NCI-H1105 treated with DMSO at 0.1 percent for 48 hours (cell line): Measurements from ENCODE around the gene TIMM23B.
A peak's percentile ranks its signal among the peaks of the same experiment; 100 is the strongest.
"Not testable (repeated sequence)": the region's sequence is repeated elsewhere in the genome, so short reads cannot be mapped to it uniquely, and the experiment has no call there.

Experiments used
- DNase-seq: peaks from one replicate; lab custom pipeline; 2025; lab: John Stamatoyannopoulos, UW

TIMM23B gene, protein sequence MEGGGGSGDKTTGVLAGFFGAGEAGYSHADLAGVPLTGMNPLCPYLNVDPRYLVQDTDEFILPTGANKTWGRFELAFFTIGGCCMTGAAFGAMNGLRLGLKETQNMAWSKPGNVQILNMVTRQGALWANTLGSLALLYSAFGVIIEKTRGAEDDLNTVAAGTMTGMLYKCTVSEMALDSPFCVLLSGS

DNA sequence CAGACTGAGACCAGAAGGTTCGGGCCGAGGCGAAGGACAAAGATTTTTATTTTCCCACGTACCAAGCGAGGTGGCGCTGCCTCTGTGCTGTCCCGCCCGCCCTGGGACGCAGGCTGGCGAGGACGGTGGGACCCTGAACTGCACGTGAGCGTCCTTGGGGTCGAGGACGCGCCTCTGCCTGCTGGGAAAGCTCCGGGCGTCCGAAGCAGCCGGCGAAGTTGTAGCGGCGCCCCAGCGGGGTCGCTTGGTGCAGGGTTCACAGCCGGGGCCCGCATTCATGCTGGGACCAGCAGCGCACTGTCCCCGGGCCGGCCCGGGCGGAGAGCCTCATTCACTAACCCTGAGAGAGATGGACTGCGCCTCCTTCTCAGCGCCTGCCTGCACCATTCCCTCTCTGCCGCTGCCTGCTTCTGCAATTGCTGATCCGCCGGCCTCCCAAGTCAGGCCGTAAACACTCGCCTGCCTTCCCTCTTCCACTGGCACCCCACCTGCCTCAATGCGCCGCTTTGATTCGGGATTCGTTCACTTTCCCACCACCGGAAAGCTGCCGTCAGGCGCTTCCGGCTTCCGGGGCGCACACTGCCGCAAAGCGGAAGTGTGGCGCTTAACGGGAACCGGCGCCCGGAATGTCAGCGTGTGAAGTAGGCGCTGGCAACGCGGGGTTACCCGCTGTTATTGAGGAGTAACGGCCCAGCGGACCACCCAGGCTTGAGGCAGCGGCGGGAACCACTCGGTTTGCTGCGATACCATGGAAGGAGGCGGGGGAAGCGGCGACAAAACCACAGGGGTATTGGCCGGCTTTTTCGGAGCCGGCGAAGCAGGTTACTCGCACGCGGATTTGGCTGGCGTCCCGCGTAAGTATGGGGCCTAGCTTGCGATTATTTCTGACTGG, at the start of gene TIMM23B, which contains the start of gene PARG:
Gene TIMM23B (plus strand): TSS at position 607 of the 892 bp plus-strand sequence. CDS start 142 bp downstream, at position 749.
Gene PARG (minus strand): TSS at position 581 of the 892 bp plus-strand sequence. CDS start 302 bp downstream, at position 279.
- peak; percentile 8 for DNase-seq

DNA sequence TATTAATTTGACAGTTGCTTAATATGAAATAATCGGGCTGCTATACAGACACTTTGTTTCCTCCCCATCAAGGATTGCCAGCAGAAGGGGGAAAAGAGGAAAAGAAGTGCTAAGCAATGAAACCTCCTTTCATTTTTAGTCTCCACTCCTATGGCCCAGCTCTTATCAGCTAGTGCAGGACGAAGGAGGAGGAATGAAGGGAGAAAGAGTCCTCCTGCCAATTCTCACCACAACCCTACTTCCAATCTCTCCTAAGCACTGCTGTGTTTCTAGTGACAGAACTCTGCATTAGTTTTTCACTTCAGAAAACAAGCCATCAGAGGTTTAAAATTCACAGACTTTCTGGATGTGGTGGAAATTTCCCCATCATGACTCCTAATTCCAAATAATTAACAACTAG, 41.9 kb upstream of the TIMM23B start:
- DNase-seq = not testable (repeated sequence)

DNA sequence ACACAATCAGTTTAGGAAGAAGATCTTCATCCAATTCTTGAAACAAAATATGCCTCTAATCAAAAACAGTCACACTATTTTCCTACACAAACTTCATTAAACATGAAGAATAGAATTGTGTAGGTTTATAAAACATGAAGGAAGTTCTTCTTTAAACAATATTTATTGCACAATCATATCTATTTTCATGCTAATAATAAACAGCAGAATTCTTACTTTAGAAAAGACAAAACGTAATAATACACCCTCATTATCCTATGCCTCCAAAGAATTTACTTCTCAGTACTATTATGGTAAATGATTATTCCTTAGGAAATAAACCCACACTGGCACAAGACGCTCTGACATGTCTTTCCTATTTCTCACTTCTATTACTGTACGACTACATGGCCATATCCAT, 41.4 kb upstream of the TIMM23B start:
- not testable (repeated sequence) for DNase-seq

DNA sequence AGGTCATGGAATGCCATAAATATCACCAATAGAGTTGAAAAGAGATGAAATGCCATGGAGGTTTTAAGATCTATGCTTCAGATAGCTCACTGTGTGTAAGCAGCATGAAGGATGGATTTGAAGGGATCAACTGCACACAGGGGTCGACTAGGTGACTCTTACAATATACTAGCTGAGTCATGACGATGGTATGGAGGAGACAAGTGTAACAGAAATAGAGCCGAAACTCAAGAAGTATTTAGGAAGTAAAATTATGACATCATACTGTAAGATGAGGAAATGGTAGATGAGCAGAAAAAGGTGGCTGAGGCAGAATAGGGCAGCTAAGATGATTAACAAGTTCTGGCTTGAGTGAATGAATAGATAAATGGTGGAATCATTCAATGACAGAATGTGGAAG, 38.0 kb upstream of the TIMM23B start:
- not testable (repeated sequence) for DNase-seq

DNA sequence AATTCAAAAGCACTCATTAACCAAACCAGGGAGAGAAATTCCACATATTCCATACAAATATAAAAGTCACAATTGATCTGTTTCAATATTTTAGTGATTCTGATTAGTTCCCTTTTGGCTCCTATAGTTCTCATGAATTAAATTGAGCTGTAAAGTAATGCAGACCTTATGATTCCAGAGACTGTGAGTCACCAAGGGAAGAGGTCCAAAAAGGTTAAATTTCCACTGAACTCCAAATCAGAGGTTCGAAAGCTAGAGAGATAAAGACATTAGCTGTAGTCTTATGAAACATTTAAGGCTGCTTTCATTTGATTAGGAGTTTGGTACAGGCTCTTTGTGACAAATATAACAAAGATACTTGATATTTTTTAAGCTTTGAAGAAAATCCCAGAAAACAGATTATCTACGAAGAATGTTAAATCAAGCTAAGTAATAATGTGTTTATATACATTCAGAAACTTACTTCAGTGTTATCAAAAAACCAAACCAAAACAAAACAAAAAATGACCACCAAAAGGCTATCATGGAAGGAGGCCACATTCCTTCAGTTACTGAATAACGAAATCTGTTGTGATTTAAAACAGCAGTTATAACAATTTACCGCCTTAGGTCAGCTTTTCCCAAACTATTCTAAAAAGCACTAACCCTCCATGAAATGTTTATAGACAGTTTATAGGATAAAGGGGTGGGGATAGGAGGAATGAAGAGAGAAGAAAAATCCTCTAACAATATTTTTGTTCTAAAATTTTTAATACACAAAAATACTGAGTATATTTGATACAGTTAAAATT, 33.4 kb upstream of the TIMM23B start:
- DNase-seq = not testable (repeated sequence)

DNA sequence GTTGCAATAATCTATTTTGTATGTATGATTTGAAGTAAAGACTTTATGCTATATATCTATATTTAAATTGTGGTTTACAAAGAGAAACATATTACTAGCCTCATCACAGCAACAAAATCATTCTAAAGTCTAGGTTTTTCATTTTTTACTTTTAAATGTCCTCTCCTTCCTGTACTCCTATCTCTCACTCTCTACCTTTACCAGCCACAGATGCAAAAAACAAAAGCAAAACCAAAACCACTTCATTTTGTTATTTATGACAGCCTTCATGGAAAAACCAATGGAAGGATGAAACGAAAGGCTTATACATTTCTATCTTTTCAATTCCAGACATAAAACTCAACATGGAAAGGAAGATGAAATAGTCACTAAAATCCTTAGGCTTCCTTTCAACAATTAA, 31.6 kb upstream of the TIMM23B start:
- not testable (repeated sequence) for DNase-seq

DNA sequence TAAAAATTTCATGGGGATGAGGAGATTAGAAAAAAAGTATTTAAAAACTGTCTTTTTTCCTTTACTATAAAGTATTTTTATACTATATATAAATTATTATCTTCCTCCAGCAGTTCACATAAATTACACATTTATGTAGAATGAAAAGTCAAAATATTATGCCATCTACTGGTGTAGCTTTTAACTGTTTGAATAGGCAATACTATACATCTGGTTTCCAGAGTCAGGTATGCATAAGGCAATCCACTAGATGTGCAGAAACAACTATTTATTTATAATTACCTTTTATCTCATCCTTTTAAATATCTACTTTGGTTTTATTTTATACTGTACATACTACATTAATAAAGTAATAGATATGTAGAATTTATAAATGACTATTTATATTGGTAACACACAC, 25.4 kb upstream of the TIMM23B start:
- DNase-seq = not testable (repeated sequence)

DNA sequence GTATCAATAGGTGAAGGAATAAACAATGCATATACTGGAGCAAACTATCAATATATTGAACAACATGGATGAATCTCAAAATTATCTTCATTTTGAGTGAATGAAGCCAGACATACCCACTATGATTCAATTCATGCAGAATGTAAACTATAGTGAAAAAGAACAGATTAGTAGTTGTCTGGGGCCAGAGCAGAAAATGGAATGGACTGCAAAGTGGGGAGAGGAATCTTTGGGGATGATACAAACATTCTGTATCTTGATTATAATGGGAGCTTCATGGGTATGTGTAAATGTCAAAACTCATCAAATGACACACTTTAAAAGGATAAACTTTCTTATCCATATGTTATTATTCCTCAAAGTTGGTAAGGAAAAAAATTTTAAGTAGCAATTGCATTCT, 23.9 kb upstream of the TIMM23B start:
- DNase-seq = not testable (repeated sequence)

DNA sequence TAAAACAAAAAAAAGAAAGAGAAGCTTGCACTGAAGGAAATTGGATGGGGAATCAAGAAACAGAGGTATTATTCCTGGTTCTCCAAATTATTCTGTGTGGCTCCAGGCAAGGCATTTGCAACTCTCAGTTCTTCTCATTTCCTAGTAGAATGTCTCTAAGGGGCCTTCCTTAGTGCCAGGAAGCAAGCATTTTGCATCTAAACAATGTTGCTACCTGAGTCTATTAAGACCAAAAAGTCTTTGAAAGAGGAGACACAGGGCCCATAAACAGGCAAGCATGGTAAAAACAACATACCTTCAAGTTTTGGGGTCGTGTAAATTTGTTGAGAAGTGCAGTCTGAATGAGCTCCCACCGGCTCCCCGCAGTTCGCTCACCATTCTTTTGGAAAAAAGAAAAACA, 19.8 kb upstream of the TIMM23B start:
- not testable (repeated sequence) for DNase-seq

DNA sequence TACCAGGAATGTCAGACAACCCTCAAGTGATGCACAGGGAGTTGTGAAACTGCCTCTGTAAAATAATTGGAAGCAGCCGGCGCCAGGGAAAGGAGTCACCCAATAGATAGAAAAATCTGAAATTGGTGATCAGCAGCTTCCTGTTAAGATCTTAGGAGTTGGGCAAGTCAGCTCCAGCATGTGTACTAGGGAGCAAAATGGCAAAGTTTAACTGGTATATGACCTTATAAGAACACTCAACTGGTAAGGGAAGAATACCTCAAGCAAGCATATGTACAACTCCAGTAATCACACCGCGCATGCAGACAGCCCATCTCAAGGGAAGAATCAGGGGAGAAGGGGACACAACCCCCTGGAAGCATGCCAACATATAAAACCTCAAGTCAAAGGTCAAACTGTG, 18.3 kb upstream of the TIMM23B start:
- DNase-seq = not testable (repeated sequence)

DNA sequence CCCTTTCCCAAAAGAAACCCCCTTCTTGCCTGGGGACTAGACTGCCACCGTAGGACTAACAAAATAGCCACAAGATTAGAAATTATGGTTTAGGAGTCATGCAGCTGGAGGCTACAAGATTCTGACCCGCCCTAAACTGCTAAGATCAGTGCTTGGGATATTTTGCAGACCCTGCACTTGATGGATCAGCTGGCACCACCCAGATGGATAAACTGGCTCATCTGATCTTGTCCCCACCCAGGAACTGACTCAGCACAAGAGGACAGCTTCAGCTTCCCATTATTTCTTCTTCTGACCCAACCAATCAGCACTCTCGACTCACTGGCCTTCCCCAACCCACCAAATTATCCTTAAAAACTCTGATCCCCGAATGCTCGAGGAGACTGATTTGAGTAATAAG, 10.6 kb upstream of the TIMM23B start:
- DNase-seq = not testable (repeated sequence)

DNA sequence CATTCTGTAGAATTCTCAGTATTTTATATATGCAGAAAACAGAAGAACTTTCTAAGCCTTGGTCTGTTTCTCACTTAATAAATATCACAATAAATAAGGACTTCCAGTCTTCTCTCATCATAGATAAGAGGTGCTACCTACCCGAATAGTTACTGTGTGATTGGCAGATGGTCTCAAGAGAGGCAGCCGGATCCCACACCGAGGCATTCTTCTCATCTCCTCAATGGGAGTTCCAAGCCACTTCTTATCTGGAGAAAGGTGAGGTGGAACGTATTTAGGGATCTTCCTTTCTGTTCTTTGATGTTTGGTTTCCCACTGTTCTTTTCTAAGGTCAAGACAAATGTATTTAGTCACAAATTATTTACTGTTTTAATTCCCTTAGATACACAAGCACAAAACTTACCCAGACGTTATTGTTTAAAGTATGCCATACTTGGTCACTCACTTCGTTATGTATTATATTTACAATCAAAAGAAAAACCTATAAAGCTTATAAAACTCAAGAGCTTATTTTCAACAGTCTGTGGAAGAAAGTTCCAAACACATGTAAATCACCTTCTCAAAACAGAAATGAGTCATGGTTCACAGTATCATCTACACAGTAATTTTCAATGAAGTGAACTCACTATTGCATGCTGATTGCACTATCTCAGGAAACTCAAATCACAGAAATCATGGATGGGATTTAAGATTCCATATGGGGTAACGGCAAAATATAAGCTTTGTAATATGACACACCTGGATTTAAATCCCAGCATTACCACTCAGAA, 9.7 kb upstream of the TIMM23B start:
- not testable (repeated sequence) for DNase-seq

DNA sequence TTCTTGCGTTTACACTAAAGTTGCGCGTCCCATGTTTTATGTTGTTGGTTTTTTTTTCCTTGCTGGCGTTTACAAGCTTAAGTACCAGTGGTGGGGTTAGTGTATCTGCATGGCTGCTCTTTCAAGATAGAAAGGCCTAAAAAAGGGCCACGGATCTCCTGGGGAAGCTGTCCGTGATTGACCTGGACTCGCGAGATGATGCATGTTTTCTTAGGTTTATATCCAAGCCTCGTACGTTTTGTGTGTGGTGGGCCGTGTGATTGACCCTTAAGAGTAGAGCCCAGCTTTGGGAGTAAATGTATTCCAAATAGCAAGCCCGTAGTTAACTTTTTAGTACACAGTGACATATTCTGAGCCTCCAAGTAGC, 469 bp downstream of the TIMM23B start:
- not testable (repeated sequence) for DNase-seq

DNA sequence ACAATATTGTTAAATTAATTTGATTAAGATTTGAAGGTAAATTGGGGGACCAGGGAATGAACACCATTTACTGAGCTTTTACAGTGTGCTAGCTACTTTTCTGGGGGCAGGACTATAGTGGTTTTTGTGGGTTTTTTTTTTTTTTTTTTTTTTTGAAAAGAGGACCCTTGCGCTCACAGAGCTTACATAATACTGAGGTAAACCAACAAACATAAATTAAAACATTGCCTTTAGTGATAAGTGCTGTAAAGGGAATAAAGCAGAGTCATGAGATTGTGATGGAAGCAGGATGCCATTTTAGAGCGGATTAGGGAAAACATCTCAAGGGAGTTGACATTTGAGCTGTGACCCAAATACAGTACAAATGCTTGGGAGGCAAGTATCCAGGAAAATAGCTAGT, 1.8 kb downstream of the TIMM23B start:
- DNase-seq = not testable (repeated sequence)

DNA sequence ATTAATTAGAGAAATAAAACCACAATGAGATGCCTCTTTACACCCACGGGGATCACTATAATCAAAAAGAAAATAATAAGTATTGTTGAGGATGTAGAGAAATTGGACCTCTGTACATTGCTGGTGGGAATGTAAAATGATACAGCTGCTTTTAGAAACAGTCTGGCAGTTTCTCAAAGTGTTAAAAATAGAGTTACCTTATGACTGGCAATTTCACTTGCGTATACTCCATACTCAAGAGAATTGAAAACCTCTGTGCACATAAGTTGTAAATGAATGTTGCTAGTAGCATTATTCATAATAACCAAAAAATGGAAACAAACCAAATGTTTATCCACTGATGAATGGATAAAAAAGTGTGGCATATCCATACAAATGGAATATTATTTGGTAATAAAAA, 6.3 kb downstream of the TIMM23B start:
- DNase-seq = not testable (repeated sequence)

DNA sequence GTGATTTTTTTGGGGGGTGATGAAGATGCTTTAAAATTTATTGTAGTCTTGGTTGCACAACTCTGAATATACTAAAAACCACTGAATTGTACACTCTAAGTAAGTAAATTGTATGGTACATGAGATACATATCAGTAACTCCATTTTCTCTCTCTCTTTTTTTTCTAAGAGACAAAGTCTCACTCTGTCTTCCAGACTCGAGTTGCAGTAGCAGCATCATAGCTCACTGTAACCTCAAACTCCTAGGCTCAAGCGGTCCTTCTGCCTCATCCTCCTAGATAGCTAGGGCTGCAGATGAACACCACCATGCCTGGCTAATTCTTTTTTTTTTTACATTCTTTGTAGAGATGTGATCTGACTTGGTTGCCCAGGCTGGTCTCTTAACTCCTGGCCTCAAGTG, 6.9 kb downstream of the TIMM23B start:
- not testable (repeated sequence) for DNase-seq

DNA sequence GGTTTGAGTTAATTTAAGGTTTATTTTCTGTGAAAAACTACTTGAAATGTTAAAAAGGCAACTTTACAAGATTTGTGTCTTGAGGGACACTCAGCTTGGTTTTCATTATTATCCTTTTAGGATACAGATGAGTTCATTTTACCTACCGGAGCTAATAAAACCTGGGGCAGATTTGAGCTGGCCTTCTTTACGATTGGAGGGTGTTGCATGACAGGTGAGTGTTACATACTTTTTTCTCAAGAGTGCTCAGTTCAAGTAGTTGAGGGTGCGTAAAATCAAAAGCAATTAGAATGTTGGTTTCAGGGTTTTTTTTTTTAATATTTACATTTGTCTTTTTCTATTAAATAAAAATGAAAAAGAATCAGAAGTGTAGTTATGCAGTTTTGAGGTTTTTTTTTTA, 10.2 kb downstream of the TIMM23B start:
- not testable (repeated sequence) for DNase-seq

DNA sequence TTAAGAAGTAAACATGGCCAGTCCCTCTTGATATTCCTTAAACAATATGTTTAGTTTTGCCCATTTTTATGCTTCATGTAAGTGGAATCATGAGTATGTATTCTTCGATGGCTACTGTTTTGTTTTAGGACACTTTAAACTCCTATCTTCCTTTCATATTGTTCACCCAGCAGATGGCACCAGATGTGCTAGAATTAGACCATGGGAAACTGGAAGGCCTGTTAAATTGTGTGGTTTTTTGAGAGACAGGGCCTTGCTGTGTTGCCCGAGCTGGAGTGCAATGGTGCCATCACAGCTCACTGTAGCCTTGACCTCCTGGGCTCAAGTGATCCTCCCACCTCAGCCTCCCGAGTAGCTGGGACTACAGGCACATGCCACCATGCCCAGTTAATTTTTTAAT, 11.3 kb downstream of the TIMM23B start:
- not testable (repeated sequence) for DNase-seq

DNA sequence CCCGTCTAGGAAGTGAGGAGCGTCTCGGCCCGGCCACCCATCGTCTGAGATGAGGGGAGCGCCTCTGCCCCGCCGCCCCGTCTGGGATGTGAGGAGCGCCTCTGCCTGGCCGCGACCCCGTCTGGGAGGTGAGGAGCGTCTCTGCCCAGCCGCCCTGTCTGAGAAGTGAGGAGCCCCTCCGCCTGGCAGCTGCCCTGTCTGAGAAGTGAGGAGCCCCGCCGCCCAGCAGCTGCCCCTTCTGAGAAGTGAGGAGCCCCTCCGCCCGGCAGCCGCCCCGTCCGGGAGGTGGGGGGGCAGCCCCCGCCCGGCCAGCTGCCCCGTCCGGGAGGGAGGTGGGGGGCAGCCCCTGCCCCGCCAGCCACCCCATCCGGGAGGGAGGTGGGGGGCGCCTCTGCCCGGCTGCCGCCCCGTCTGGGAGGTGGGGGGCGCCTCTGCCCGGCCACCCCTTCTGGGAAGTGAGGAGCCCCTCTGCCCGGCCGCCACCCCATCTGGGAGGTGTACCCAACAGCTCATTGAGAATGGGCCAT, 28.5 kb downstream of the TIMM23B start:
- not testable (repeated sequence) for DNase-seq

DNA sequence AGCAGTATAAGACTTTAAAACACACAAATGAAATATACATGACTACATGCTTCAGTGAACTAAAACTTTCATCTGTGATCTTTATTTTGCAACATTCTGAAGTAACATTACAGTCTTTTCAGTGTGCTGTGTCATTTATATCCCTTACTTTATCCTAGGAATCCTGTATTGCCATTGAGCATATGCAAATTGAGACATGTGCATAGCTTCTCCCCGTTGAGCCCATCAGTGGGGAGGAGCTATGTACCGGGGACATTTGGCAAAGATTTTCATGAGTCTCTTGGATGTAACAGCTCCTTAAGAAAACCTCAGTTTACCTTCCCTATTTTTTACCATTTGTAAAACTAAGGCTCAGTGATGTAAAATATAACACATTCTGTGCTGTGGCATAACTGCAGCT, 29.6 kb downstream of the TIMM23B start:
- not testable (repeated sequence) for DNase-seq

DNA sequence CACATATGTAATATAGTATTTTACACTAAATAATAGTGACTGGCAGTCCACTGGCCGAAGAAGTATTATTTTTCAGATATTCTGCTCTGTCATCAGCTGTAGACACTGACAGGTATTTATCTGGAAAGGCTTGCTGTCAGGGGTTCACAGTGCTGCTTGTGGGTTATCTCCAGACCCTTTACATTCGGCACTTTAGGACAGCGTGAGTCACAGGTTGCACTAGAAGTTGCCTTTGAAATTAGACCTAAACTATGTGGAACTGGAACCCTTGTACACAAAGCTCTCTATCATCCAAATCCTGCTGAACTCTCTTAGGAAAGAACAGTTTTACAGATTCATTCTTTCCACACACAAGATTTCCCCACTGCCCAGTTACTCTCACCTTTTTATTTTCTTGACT, 30.2 kb downstream of the TIMM23B start:
- DNase-seq = not testable (repeated sequence)
